ENCODE measurements around the gene ZBTB21.

- TF ChIP-seq CTCF (IDR thresholded peaks at IDR 0.05), result no peak
- TF ChIP-seq POLR2A (IDR thresholded peaks at IDR 0.05), result no peak
- TF ChIP-seq POLR2AphosphoS5 (IDR thresholded peaks at IDR 0.05), result no peak
Observed at GRCh38 chr21:41987310-41987709, 22.9 kb downstream of the ZBTB21 start.

Data from upper lobe of left lung (tissue), 4 donors.